ENCODE results near the gene FAM133A. TPM values are rescaled to one million over a fixed set of nuclear protein-coding genes. Genes with fewer than 3 reads are reported as not detected.

FAM133A gene
- total and polyA plus RNA-seq, 12 donors: 0.14 to 2.3 (median 0.55) TPM; not detected in 1

DNA sequence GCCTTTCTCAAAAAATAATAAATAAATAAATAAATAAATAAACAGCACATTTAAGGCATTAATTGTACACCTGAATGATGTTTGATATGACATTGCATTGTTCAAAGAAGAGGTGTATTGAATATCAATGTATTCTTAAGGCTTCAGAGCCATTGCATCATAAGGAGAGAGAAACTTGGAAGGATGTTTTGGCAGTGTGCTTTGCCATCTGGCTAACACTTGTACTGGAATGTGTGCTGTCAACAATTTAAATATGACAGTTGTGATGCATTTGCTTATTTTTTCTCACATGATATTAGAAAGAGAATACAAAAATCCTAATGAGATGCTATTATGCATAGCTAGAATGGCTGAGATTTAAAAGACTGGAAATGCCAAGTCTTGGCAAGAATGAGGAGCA, 67.8 kb downstream of the FAM133A start:
- H3K27ac ChIP-seq: no peak overlapping the region
- H3K4me3 ChIP-seq: no peak overlapping the region
- no peaks in the 10 kb centered on the region for H3K36me3 ChIP-seq (replicated peaks in 1 of 2)
- H3K9me3 ChIP-seq (replicated peaks in 1 of 3): no peaks in the 10 kb centered on the region
- H3K4me1 ChIP-seq (replicated peaks in 1 of 2): no peaks in the 10 kb centered on the region
- intact Hi-C loops (cut with DNase I): no loop called here
- TF ChIP-seq POLR2A (IDR thresholded peaks at IDR 0.05): no peak
- TF ChIP-seq, protein P1, sequence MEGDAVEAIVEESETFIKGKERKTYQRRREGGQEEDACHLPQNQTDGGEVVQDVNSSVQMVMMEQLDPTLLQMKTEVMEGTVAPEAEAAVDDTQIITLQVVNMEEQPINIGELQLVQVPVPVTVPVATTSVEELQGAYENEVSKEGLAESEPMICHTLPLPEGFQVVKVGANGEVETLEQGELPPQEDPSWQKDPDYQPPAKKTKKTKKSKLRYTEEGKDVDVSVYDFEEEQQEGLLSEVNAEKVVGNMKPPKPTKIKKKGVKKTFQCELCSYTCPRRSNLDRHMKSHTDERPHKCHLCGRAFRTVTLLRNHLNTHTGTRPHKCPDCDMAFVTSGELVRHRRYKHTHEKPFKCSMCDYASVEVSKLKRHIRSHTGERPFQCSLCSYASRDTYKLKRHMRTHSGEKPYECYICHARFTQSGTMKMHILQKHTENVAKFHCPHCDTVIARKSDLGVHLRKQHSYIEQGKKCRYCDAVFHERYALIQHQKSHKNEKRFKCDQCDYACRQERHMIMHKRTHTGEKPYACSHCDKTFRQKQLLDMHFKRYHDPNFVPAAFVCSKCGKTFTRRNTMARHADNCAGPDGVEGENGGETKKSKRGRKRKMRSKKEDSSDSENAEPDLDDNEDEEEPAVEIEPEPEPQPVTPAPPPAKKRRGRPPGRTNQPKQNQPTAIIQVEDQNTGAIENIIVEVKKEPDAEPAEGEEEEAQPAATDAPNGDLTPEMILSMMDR (IDR thresholded peaks at IDR 0.05): no peak
- no peaks in the 10 kb centered on the region for H3K27me3 ChIP-seq
- DNase-seq: no peak

DNA sequence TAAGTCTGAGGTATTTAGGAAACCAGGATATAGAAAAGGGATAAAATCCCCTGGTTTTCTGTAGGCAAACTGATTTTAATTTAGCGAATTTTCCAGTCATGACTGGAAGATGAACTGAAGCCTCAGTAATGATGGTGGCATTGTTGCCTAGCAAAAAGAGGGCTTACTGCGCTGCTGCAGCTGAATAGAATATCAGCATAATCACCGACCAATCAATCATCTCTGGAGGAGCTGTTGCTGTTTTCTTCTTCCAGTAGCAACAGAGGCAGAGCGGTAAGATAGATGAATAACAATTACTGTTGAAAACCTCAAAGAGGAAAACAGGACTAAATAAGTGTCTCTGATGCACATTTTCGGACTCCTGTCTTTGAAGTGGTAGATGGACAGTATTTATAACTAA, 86.2 kb downstream of the FAM133A start:
- no peaks in the 10 kb centered on the region for H3K27me3 ChIP-seq
- H3K27ac ChIP-seq: no peak overlapping the region
- DNase-seq: no peak
- H3K4me3 ChIP-seq: no peak overlapping the region
- no peaks in the 10 kb centered on the region for H3K9me3 ChIP-seq (replicated peaks in 1 of 3)
- intact Hi-C loops (cut with DNase I): no loop called here
- TF ChIP-seq, protein P1 (IDR thresholded peaks at IDR 0.05): no peak
- TF ChIP-seq POLR2A (IDR thresholded peaks at IDR 0.05): no peak
- 68 to 83% (median 74%) methylated on average over 5 of the region's 5 CpGs for WGBS, 4 donors
- no peaks in the 10 kb centered on the region for H3K36me3 ChIP-seq (replicated peaks in 1 of 2)
- no peaks in the 10 kb centered on the region for H3K4me1 ChIP-seq (replicated peaks in 1 of 2)

Other genes starting within 250 kb of the FAM133A start
- gene NAP1L3, start 628 bp upstream of the FAM133A start, total RNA-seq: 10 to 100 TPM in 2 of 9 donors, 1 to 10 TPM in 7; 5.5 to 17.9 (median 8.4) TPM
- 10 to 100 TPM in 1 of 3 donors, 1 to 10 TPM in 2; 3.2 to 15.4 (median 4.3) TPM for gene NAP1L3, start 628 bp upstream of the FAM133A start, polyA plus RNA-seq